IMR-90 (cell line): Measurements from ENCODE around the gene PNISR. TPM values are rescaled to one million over a fixed set of nuclear protein-coding genes. Genes with fewer than 3 reads are reported as not detected.

Experiments
- ATAC-seq: fragments of 200-7000 bp; cut with Tn5 transposase; 2 replicates; pipeline ENCODE4 v1.9.1; 2020; ENCODE audit warnings: low read depth, mild to moderate bottlenecking, moderate library complexity
- BruUV-seq: library from RNA; stranded (reverse); fragments of 400-500 nt; replicated peaks from 2 replicates; lab custom pipeline; 2021; lab: Mats Ljungman, UMichigan
- CTCF ChIA-PET: fragments of 300-600 bp; formaldehyde crosslinking; extraction: SDS; loops from one replicate; lab custom pipeline; 2021; ENCODE audit warnings: antibody characterized with exemption; lab: Yijun Ruan, JAX
- POLR2A ChIA-PET: fragments of 300-600 bp; sonication (Branson Sonifier 250); formaldehyde crosslinking; loops from one replicate; lab custom pipeline; 2022; ENCODE audit warnings: antibody characterized with exemption; ENCODE audit not compliant: unreplicated experiment; lab: Charles Lee
- DNase-seq: peaks from one replicate; pipeline ENCODE4 v3.0.0; 2013
- H2AFZ ChIP-seq: replicated peaks from 2 replicates; pipeline ENCODE3; 2013; ENCODE audit warnings: low read length, mild to moderate bottlenecking; ENCODE audit not compliant: poor library complexity
- H2AK5ac ChIP-seq: 2 replicates; pipeline ENCODE4 v1.6.1; 2013; ENCODE audit warnings: low read depth, low read length, inconsistent platforms
- H2AK9ac ChIP-seq: replicated peaks from 2 replicates; pipeline ENCODE3; 2013; ENCODE audit warnings: mild to moderate bottlenecking, low read depth, low read length, moderate library complexity; ENCODE audit not compliant: poor library complexity
- H2BK120ac ChIP-seq: 2 replicates; pipeline ENCODE4 v1.6.1; 2013; ENCODE audit warnings: low read depth, low read length, inconsistent platforms
- H2BK15ac ChIP-seq: 3 replicates; pipeline ENCODE4 v1.6.1; 2013; ENCODE audit warnings: low read depth, low read length, inconsistent platforms
- H2BK20ac ChIP-seq: 2 replicates; pipeline ENCODE4 v1.6.1; 2013; ENCODE audit warnings: low read depth, mild to moderate bottlenecking, inconsistent platforms, low read length, moderate library complexity
- H2BK5ac ChIP-seq: 2 replicates; pipeline ENCODE4 v1.6.1; 2013; ENCODE audit warnings: mild to moderate bottlenecking, low read depth, low read length, inconsistent platforms; ENCODE audit not compliant: poor library complexity, severe bottlenecking
- H3K14ac ChIP-seq: replicated peaks from 2 replicates; pipeline ENCODE4 v1.6.1; 2013; ENCODE audit warnings: low read depth, low read length, inconsistent platforms
- H3K18ac ChIP-seq: 2 replicates; pipeline ENCODE4 v1.6.1; 2013; ENCODE audit warnings: low read depth, low read length, control low read depth
- H3K23ac ChIP-seq: 2 replicates; pipeline ENCODE4 v1.6.1; 2013; ENCODE audit warnings: low read depth, low read length, inconsistent platforms
- H3K27ac ChIP-seq: 2 replicates; pipeline ENCODE4 v1.5.1; 2013; ENCODE audit warnings: mild to moderate bottlenecking, control low read depth, low read length; ENCODE audit not compliant: insufficient read depth
- H3K27me3 ChIP-seq: 2 replicates; pipeline ENCODE4 v1.6.1; 2013; ENCODE audit warnings: low read length; ENCODE audit not compliant: control insufficient read depth, insufficient read depth
- H3K36me3 ChIP-seq: 2 replicates; pipeline ENCODE4 v1.6.1; 2013; ENCODE audit warnings: low read length, mixed read lengths; ENCODE audit not compliant: control insufficient read depth, insufficient read depth
- H3K4ac ChIP-seq: 2 replicates; pipeline ENCODE4 v1.6.1; 2013; ENCODE audit warnings: low read depth, low read length, inconsistent platforms
- H3K4me1 ChIP-seq: 2 replicates; pipeline ENCODE4 v1.6.1; 2013; ENCODE audit warnings: low read length, mixed read lengths; ENCODE audit not compliant: control insufficient read depth, insufficient read depth
- H3K4me2 ChIP-seq: 2 replicates; pipeline ENCODE4 v1.6.1; 2013; ENCODE audit warnings: low read depth, mild to moderate bottlenecking, control low read depth, low read length, moderate library complexity
- H3K4me3 ChIP-seq: 2 replicates; pipeline ENCODE4 v1.5.1; 2013; ENCODE audit warnings: low read depth, mild to moderate bottlenecking, control low read depth, low read length, moderate library complexity; ENCODE audit not compliant: insufficient read depth
- H3K56ac ChIP-seq: 2 replicates; pipeline ENCODE4 v1.6.1; 2013; ENCODE audit warnings: low read length, inconsistent platforms; ENCODE audit not compliant: insufficient read depth; ENCODE audit errors: extremely low read depth
- H3K79me1 ChIP-seq, 2 experiments: 2 replicates each; pipeline ENCODE4 v1.6.1; 2013; ENCODE audit warnings: low read length in 2 of 2, inconsistent platforms in 1 of 2, low read depth in 1 of 2
- H3K9ac ChIP-seq: 2 replicates; pipeline ENCODE4 v1.6.1; 2013; ENCODE audit warnings: low read depth, low read length, control low read depth
- H3K9me1 ChIP-seq: 2 replicates; pipeline ENCODE4 v1.6.1; 2013; ENCODE audit warnings: low read length, inconsistent platforms; ENCODE audit not compliant: insufficient read depth
- H3K9me3 ChIP-seq: 2 replicates; pipeline ENCODE4 v1.6.1; 2013; ENCODE audit warnings: low read length; ENCODE audit not compliant: control insufficient read depth, insufficient read depth
- H4K20me1 ChIP-seq: 2 replicates; pipeline ENCODE4 v1.6.1; 2013; ENCODE audit warnings: low read length, inconsistent platforms; ENCODE audit not compliant: insufficient read depth
- H4K5ac ChIP-seq: 2 replicates; pipeline ENCODE4 v1.6.1; 2013; ENCODE audit warnings: mild to moderate bottlenecking, low read depth, low read length, control low read depth
- H4K8ac ChIP-seq, 2 experiments: 2 replicates each; pipeline ENCODE4 v1.6.1; 2013; ENCODE audit warnings: low read depth in 2 of 2, low read length in 2 of 2, control low read depth in 1 of 2, inconsistent platforms in 1 of 2
- H4K91ac ChIP-seq: 2 replicates; pipeline ENCODE4 v1.6.1; 2013; ENCODE audit warnings: low read depth, low read length, inconsistent platforms; ENCODE audit not compliant: insufficient read depth
- RAD21 ChIP-seq: IDR thresholded peaks from 2 replicates; pipeline ENCODE4 v1.6.1; 2012; ENCODE audit warnings: low read length, improper control_type of control experiment
- WGBS, 2 experiments: methylation state at CpG; one replicate each; pipeline versions ENCODE4 v1.1.5 to v1.1.7; 2013; ENCODE audit warnings: missing lambda C conversion rate in 2 of 2; ENCODE audit not compliant: insufficient read length in 1 of 2; ENCODE audit errors: extremely low coverage in 2 of 2; 5-methylcytosine and 5-hydroxymethylcytosine counted together
- dilution Hi-C: fragments of 300-500 bp; cut with HindIII; formaldehyde crosslinking; loops from one replicate; pipeline ENCODE4 v1.14.3; 2018; ENCODE audit warnings: low sequenced_read_pairs; ENCODE audit not compliant: unreplicated experiment
- in situ Hi-C: fragments of 300-500 bp; cut with MboI; formaldehyde crosslinking; loops from 3 replicates; pipeline ENCODE4 v1.14.3; 2019; ENCODE audit warnings: low sequenced_read_pairs, inconsistent platforms, mixed read lengths
- intact Hi-C: fragments of 100-400 bp; cut with micrococcal nuclease; formaldehyde crosslinking; loops from 2 replicates; pipeline ENCODE4 v1.10.0; 2022
- polyA plus RNA-seq, 3 experiments: library from polyadenylated mRNA; depleted of rRNA; stranded (reverse); fragments of >200 nt; gene quantifications; 2 replicates each; pipeline ENCODE4 v1.2.3, GENCODE V29; 2012; ENCODE audit warnings: low replicate concordance in 1 of 3
- total RNA-seq: library from RNA; depleted of rRNA; stranded (reverse); fragments of >200 nt; gene quantifications from 2 replicates; pipeline ENCODE4 v1.2.3, GENCODE V29; 2012
- TF ChIP-seq, protein P1 (sequence below): fragments of 150-350 bp; IDR thresholded peaks from 2 replicates; pipeline ENCODE4 v1.6.1; 2017; ENCODE audit warnings: mild to moderate bottlenecking, antibody characterized with exemption, low read length, low read depth

Gene PNISR
- total and polyA plus RNA-seq, 2 of the 4 experiments (the other 2 are of a cell fraction): 44.5 to 46.2 TPM

DNA sequence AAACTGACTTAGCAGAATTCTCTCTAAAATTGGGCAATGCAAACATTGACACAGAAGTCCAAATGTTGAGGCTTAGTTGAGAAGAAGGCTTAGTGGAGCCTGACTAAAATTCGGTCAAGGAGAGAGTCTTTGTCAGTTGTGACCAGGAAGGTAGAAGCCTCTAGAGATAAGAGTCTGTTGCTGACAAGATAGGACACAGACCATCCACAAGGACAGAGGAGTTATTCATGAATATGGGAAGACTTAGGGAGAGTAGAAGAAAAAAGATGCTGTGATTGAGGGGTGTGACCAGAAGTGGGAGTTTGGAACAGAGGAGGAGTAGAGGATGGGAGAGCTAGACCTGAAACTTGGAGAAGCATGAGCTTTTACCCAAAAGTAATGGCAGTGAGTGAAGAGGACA is 68.5 kb downstream of the PNISR start:
- no peak overlapping the region for H3K14ac ChIP-seq
- H3K23ac ChIP-seq: no peak overlapping the region
- dilution Hi-C loops (no loop called here), intact Hi-C loops (no loop called here), in situ Hi-C loops (no loop called here)
- H3K9ac ChIP-seq: no peak overlapping the region
- H3K36me3 ChIP-seq: no peaks in the 10 kb centered on the region
- H3K4me1 ChIP-seq: no peaks in the 10 kb centered on the region
- no peak overlapping the region for H3K18ac ChIP-seq
- no peak overlapping the region for H2AK5ac ChIP-seq
- no peak overlapping the region for H2BK20ac ChIP-seq
- H4K5ac ChIP-seq: no peak overlapping the region
- H4K8ac ChIP-seq: no peak overlapping the region
- H3K4me2 ChIP-seq: no peak overlapping the region
- CTCF ChIA-PET: no interaction called here
- no peak overlapping the region for H4K91ac ChIP-seq
- H3K4ac ChIP-seq: no peak overlapping the region
- H2AFZ ChIP-seq: no peak overlapping the region
- BruUV-seq: no TSS peak
- no peak overlapping the region for H3K4me3 ChIP-seq
- TF ChIP-seq, protein P1, sequence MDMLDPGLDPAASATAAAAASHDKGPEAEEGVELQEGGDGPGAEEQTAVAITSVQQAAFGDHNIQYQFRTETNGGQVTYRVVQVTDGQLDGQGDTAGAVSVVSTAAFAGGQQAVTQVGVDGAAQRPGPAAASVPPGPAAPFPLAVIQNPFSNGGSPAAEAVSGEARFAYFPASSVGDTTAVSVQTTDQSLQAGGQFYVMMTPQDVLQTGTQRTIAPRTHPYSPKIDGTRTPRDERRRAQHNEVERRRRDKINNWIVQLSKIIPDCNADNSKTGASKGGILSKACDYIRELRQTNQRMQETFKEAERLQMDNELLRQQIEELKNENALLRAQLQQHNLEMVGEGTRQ: no peak
- no peak for TF ChIP-seq RAD21
- no peaks in the 10 kb centered on the region for H4K20me1 ChIP-seq
- WGBS, 2 experiments: no CpG with 5 or more reads among the region's 1 CpG
- H3K9me3 ChIP-seq: no peaks in the 10 kb centered on the region
- no peaks in the 10 kb centered on the region for H3K9me1 ChIP-seq
- ATAC-seq (no peak), DNase-seq (no peak)
- no peaks in the 10 kb centered on the region for H3K79me1 ChIP-seq
- POLR2A ChIA-PET: no interaction called here
- H3K27me3 ChIP-seq: peaks cover 6% of the 10 kb centered on the region
- H2BK15ac ChIP-seq: no peak overlapping the region
- no peak overlapping the region for H3K27ac ChIP-seq
- H2BK5ac ChIP-seq: no peak overlapping the region
- H2BK120ac ChIP-seq: no peak overlapping the region
- H2AK9ac ChIP-seq: no peak overlapping the region
- H3K56ac ChIP-seq: no peak overlapping the region
